ENCODE results near the gene SAYSD1. TPM values are rescaled to one million over a fixed set of nuclear protein-coding genes. Genes with fewer than 3 reads are reported as not detected.

SAYSD1 gene
- total RNA-seq, 1 donor from 2014 or later: 16.9 TPM

DNA sequence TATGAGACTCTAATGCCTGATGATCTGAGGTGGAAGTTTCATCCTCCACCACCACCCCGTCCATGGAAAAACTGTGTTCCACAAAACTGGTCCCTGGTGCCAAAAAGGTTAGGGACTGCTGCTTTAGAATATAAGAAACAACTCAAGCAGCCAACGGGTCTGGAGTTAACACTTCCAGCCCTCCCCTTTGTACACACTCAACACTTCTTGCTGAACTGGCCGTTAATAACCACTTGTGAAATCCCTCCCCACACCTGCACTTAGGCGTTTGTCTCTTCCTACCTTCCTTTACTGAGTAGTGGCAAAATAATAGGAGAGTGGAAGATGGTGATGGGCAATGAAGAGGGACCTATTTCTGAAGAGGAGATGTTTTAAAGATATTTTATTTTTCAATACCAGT lies 10.5 kb downstream of the SAYSD1 start:
- H3K4me1 Mint-ChIP-seq (ENCODE audit: low read depth): peaks cover 31% of the 10 kb centered on the region
- intact Hi-C loops (cut with micrococcal nuclease): no loop called here
- DNase-seq (ENCODE audit: low spot score): no peak
- H3K27ac Mint-ChIP-seq: no peak overlapping the region
- no peak overlapping the region for H3K4me3 Mint-ChIP-seq (ENCODE audit: low read depth)
- peaks cover 61% of the 10 kb centered on the region for H3K36me3 Mint-ChIP-seq (ENCODE audit: low read depth)
- H3K27me3 Mint-ChIP-seq (ENCODE audit: low read depth): no peaks in the 10 kb centered on the region
- H3K9me3 Mint-ChIP-seq: no peaks in the 10 kb centered on the region

DNA sequence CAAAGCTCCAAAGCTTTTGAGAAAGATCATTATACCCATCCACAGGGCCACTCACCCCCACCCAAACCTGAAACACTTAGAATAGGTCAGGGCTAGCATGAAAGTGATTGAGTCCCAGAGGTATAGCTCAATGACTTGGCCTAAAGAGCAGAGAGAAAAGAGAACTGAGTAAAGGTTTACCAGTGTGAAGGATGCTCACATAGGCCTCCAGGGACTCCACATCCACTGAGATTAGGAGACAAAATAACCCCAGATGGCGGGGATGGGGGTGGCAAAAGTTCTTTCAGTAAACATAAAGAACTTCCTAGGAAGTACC lies 12.2 kb downstream of the SAYSD1 start:
- intact Hi-C loops (cut with micrococcal nuclease): no loop called here

DNA sequence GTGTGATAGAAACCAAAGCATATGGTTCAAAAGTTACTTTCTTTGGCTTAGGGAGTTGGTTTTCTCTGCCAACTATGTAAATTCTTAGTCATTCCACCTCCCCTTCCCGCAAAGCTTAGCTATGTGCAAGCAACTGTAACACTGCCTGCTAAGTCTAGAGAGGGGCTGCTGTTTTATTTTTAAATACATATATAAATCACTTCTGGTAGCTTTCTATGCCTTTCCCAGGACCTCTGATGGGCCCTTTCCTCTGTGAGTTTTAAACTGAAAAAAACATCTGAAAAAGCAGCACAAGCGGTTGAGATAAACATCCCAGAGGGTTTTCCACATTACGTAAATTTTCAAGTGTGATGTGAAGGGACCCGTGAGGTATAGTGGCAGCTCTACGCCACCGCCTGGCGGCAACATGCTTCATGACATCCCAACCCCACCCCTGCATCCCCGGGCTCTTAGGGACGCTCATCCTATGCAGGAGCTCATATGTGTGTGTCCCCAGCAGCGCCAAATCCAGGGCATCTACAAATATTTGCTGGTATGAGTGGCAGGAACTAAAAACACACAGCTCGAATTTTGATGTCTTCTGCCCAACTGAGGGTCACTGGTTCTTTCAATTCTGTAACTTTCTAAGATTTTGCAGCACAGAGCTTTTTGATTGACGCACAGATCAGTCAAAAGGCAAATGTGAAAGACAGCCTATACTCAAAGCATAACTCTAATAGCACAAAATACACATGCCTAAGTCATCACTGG lies 12.7 kb downstream of the SAYSD1 start:
- intact Hi-C loops (cut with micrococcal nuclease): no loop called here
- H3K9me3 Mint-ChIP-seq: no peaks in the 10 kb centered on the region
- H3K36me3 Mint-ChIP-seq (ENCODE audit: low read depth): peaks cover 43% of the 10 kb centered on the region
- H3K27ac Mint-ChIP-seq: no peak overlapping the region
- no peak overlapping the region for H3K4me3 Mint-ChIP-seq (ENCODE audit: low read depth)
- DNase-seq (ENCODE audit: low spot score): no peak
- no peaks in the 10 kb centered on the region for H3K27me3 Mint-ChIP-seq (ENCODE audit: low read depth)
- H3K4me1 Mint-ChIP-seq (ENCODE audit: low read depth): peaks cover 19% of the 10 kb centered on the region

More for the DNA sequence above, 12.2 kb downstream of the SAYSD1 start:
- Mint-ChIP-seq H3K36me3 (ENCODE audit: low read depth) (peaks cover 48% of the 10 kb centered on the region), H3K4me3 (ENCODE audit: low read depth) (no peak overlapping the region), H3K27ac (no peak overlapping the region), H3K9me3 (no peaks in the 10 kb centered on the region), H3K27me3 (ENCODE audit: low read depth) (no peaks in the 10 kb centered on the region), H3K4me1 (ENCODE audit: low read depth) (peaks cover 22% of the 10 kb centered on the region)
- DNase-seq (ENCODE audit: low spot score): no peak

DNA sequence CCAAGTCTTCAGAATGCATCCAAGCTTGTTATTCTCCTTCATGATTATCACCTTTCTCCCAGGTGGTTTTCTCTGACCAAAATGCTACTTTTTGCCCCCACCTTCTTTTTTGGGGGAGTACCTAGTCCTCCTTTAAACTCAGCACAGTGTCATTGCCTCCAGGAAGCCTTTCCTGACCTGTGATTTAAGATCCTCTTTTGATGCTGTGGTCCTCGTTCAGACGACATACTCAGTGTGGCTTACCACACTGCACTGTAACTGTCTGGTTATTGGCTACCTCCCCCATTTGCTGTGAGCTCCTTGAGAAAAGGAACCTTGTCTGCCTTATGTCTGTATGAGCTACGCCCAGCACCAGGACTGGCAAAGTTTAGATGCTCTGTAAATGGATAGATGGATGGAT lies 14.6 kb downstream of the SAYSD1 start:
- DNase-seq (ENCODE audit: low spot score): no peak
- Mint-ChIP-seq H3K36me3 (ENCODE audit: low read depth) (peaks cover 28% of the 10 kb centered on the region), H3K9me3 (no peaks in the 10 kb centered on the region), H3K27me3 (ENCODE audit: low read depth) (no peaks in the 10 kb centered on the region), H3K27ac (no peak overlapping the region), H3K4me1 (ENCODE audit: low read depth) (peaks cover 12% of the 10 kb centered on the region), H3K4me3 (ENCODE audit: low read depth) (no peak overlapping the region)
- intact Hi-C loops (cut with micrococcal nuclease): no loop called here

DNA sequence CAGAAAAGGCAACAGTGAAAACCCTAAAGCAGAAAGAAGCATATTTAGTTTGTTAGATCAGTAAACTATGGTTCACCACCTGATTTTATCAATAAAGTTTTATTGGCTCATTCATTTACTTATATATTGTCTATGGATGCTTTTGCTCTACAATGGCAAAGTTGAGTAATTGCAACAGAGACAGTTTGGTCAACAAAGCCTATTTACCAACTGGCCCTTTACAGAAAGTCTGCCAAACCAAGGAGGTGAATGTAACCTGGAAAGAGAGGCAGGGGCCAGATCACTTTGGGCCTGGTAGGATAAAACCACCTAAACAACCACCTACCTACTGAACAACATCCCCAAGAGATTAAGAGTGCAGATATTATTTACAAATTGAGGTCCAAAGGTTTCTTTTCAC lies 19.4 kb downstream of the SAYSD1 start:
- Mint-ChIP-seq H3K27me3 (ENCODE audit: low read depth) (peaks cover 22% of the 10 kb centered on the region), H3K4me1 (ENCODE audit: low read depth) (peaks cover 4% of the 10 kb centered on the region), H3K27ac (no peak overlapping the region), H3K9me3 (no peaks in the 10 kb centered on the region), H3K36me3 (ENCODE audit: low read depth) (no peaks in the 10 kb centered on the region), H3K4me3 (ENCODE audit: low read depth) (no peak overlapping the region)
- intact Hi-C loops (cut with micrococcal nuclease): no loop called here
- DNase-seq (ENCODE audit: low spot score): no peak

DNA sequence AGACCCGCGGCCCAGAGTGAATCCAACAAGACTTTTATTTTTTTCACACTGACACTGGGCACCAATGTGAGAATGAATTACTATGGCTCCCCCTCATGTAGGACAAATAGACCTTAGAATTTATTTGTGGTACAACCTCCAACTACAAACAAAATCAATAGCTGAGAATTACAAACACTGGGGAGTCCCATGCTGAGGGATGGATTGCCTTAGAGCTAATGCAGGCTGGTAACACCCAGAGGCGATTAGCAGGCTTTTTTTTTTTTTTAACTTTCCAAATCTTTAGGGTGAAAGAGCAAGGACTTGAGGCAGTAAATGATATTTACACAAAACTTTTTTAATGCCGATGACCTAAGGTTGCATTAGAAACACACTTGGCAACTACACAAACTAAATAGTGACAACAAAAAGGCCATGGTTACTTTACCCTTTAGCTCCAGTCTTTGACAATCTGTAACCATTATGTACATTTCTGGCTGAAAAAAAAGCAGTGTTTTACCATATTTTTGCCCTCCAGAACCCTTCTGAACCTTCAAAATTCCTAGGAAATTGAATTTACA lies 21.8 kb downstream of the SAYSD1 start:
- H3K4me1 Mint-ChIP-seq (ENCODE audit: low read depth): peaks cover 8% of the 10 kb centered on the region
- H3K4me3 Mint-ChIP-seq (ENCODE audit: low read depth): no peak overlapping the region
- intact Hi-C loops (cut with micrococcal nuclease): no loop called here
- DNase-seq (ENCODE audit: low spot score): no peak
- H3K9me3 Mint-ChIP-seq: no peaks in the 10 kb centered on the region
- no peaks in the 10 kb centered on the region for H3K36me3 Mint-ChIP-seq (ENCODE audit: low read depth)
- peaks cover 41% of the 10 kb centered on the region for H3K27me3 Mint-ChIP-seq (ENCODE audit: low read depth)
- no peak overlapping the region for H3K27ac Mint-ChIP-seq

DNA sequence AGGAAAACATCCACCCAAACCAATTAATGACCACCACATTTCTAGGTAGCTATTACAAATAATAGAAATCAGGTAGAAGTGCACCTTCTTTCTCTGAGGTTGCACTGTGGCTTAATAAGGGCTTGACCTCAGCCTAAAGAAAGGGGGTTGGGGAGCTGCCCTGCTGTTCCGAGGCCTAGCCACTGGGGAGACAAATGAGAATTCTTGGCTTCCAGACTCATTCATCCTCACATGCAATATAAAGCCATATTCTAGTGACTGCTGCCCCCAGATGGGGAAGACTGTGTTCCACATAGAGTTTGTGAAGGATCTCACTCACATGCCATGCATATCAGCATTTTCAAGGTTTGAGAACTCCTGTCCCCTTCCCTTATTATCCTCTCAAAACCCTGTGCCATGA lies 22.9 kb downstream of the SAYSD1 start:
- peaks cover 51% of the 10 kb centered on the region for H3K27me3 Mint-ChIP-seq (ENCODE audit: low read depth)
- no peak for DNase-seq (ENCODE audit: low spot score)
- intact Hi-C loops (cut with micrococcal nuclease): no loop called here
- H3K36me3 Mint-ChIP-seq (ENCODE audit: low read depth): no peaks in the 10 kb centered on the region
- H3K4me3 Mint-ChIP-seq (ENCODE audit: low read depth): no peak overlapping the region
- H3K27ac Mint-ChIP-seq: no peak overlapping the region
- H3K9me3 Mint-ChIP-seq: no peaks in the 10 kb centered on the region
- peaks cover 10% of the 10 kb centered on the region for H3K4me1 Mint-ChIP-seq (ENCODE audit: low read depth)

- no peaks in the 10 kb centered on the region for H3K36me3 Mint-ChIP-seq (ENCODE audit: low read depth)
- no peaks in the 10 kb centered on the region for H3K9me3 Mint-ChIP-seq
- H3K4me3 Mint-ChIP-seq (ENCODE audit: low read depth): no peak overlapping the region
- intact Hi-C loops (cut with micrococcal nuclease): no loop called here
- no peak overlapping the region for H3K27ac Mint-ChIP-seq
- DNase-seq (ENCODE audit: low spot score): no peak
- H3K27me3 Mint-ChIP-seq (ENCODE audit: low read depth): peaks cover 51% of the 10 kb centered on the region
- peaks cover 19% of the 10 kb centered on the region for H3K4me1 Mint-ChIP-seq (ENCODE audit: low read depth)
These were observed 23.8 kb downstream of the SAYSD1 start for GRCh38 chr6:39091220-39091619.

GRCh38 chr6:39090036-39090435 lies 24.9 kb downstream of the SAYSD1 start:
- Mint-ChIP-seq H3K4me1 (ENCODE audit: low read depth) (peaks cover 28% of the 10 kb centered on the region), H3K9me3 (no peaks in the 10 kb centered on the region), H3K36me3 (ENCODE audit: low read depth) (no peaks in the 10 kb centered on the region), H3K27me3 (ENCODE audit: low read depth) (peaks cover 53% of the 10 kb centered on the region), H3K4me3 (ENCODE audit: low read depth) (no peak overlapping the region), H3K27ac (no peak overlapping the region)
- DNase-seq (ENCODE audit: low spot score): no peak
- intact Hi-C loops (cut with micrococcal nuclease): no loop called here

- Mint-ChIP-seq H3K9me3 (no peaks in the 10 kb centered on the region), H3K36me3 (ENCODE audit: low read depth) (no peaks in the 10 kb centered on the region), H3K4me1 (ENCODE audit: low read depth) (peaks cover 34% of the 10 kb centered on the region), H3K4me3 (ENCODE audit: low read depth) (no peak overlapping the region), H3K27me3 (ENCODE audit: low read depth) (peaks cover 54% of the 10 kb centered on the region), H3K27ac (no peak overlapping the region)
- DNase-seq (ENCODE audit: low spot score): no peak
- intact Hi-C loops (cut with micrococcal nuclease): loop anchor here (5.0 to 10.0 kb wide), 4 partner anchors 51 to 211 kb away; partner anchors contain the start of gene KCNK5
These were observed 26.7 kb downstream of the SAYSD1 start for GRCh38 chr6:39088331-39088730.

DNA sequence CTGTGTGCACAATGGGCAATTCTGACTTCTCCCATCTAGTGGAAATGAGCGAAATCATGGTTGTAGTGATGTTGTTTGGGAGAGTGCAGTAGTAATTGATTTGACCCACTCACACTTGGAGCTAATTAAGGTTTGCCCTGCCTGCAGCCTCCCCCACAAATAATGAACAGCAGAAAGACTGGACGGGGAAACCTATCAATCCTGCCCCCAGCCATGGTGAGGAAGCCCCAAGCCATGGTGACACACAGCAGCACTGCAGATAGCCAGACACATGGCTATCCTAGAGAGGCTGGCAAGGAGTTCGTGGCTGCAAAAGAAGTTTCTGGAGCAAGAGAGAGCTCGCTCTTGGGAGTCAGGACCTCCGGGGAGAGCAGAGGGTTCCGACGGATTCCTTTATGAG lies 27.8 kb downstream of the SAYSD1 start:
- no peak for DNase-seq (ENCODE audit: low spot score)
- Mint-ChIP-seq H3K27ac (no peak overlapping the region), H3K27me3 (ENCODE audit: low read depth) (peaks cover 50% of the 10 kb centered on the region), H3K9me3 (no peaks in the 10 kb centered on the region), H3K36me3 (ENCODE audit: low read depth) (no peaks in the 10 kb centered on the region), H3K4me1 (ENCODE audit: low read depth) (peaks cover 40% of the 10 kb centered on the region), H3K4me3 (ENCODE audit: low read depth) (no peak overlapping the region)
- intact Hi-C loops (cut with micrococcal nuclease): loop anchor here (2.0 to 10.0 kb wide), 5 partner anchors 50 to 216 kb away; partner anchors contain the start of gene KCNK5

DNA sequence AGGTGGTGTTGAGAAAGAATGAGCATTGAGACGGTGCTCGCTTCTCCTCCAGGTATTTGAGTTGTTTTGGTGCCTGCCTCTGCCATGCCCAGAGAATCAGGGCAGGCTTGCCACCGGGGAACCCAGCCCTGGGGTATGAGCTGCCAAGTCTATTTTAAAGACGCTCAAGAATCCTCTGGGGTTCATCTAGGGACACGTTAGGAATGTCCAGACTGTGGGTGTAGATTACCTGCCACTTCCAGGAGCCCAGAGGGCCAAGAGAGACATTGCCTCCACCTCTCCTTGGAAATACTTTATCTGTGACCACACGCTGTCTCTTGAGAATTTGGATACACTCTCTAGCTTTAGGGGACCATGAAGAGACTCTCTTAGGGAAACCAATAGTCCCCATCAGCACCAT lies 28.3 kb downstream of the SAYSD1 start:
- peaks cover 47% of the 10 kb centered on the region for H3K27me3 Mint-ChIP-seq (ENCODE audit: low read depth)
- H3K4me1 Mint-ChIP-seq (ENCODE audit: low read depth): peaks cover 40% of the 10 kb centered on the region
- intact Hi-C loops (cut with micrococcal nuclease): loop anchor here (1.0 to 10.0 kb wide), 7 partner anchors 25 to 216 kb away; partner anchors contain the start of gene KCNK5
- H3K4me3 Mint-ChIP-seq (ENCODE audit: low read depth): no peak overlapping the region
- H3K27ac Mint-ChIP-seq: no peak overlapping the region
- H3K36me3 Mint-ChIP-seq (ENCODE audit: low read depth): no peaks in the 10 kb centered on the region
- DNase-seq (ENCODE audit: low spot score): no peak
- H3K9me3 Mint-ChIP-seq: no peaks in the 10 kb centered on the region

DNA sequence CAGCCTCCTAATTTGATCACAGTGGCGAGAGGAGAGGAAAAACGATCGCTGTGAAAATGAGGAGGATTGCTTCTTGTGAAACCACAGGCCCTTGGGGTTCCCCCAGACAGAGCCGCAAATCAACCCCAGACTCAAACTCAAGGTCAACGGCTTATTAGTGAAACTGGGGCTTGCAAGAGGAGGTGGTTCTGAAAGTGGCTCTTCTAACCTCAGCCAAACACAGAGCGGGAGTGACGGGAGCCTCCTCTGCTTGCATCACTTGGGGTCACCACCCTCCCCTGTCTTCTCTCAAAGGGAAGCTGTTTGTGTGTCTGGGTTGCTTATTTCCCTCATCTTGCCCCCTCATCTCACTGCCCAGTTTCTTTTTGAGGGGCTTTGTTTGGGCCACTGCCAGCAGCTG lies 28.7 kb downstream of the SAYSD1 start:
- intact Hi-C loops (cut with micrococcal nuclease): loop anchor here (1.0 to 10.0 kb wide), 7 partner anchors 25 to 217 kb away; partner anchors contain the start of gene KCNK5
- Mint-ChIP-seq H3K4me3 (ENCODE audit: low read depth) (no peak overlapping the region), H3K4me1 (ENCODE audit: low read depth) (peaks cover 40% of the 10 kb centered on the region), H3K9me3 (no peaks in the 10 kb centered on the region), H3K27ac (peak overlapping the region; percentile 25), H3K27me3 (ENCODE audit: low read depth) (peaks cover 44% of the 10 kb centered on the region), H3K36me3 (ENCODE audit: low read depth) (no peaks in the 10 kb centered on the region)
- peak; percentile 29 for DNase-seq (ENCODE audit: low spot score)

All from activated T-helper 2 cell treated with anti-CD3 and anti-CD28 coated beads, Interferon-gamma antibody, Interleukin-2, Interleukin-4, amounts not matched to agents 10 μg/mL and 5 μg/mL and 100 μg/mL, durations not matched to agents 14 hours and 24 hours and 36 hours (primary cell).